GM10847 (cell line): ENCODE data around the gene ZBTB20.

Experiments used
- POLR2A ChIP-seq: IDR thresholded peaks from 2 replicates; pipeline ENCODE4 v1.6.1; 2011; ENCODE audit not compliant: insufficient read length; ENCODE audit errors: extremely low read depth

Gene ZBTB20

DNA sequence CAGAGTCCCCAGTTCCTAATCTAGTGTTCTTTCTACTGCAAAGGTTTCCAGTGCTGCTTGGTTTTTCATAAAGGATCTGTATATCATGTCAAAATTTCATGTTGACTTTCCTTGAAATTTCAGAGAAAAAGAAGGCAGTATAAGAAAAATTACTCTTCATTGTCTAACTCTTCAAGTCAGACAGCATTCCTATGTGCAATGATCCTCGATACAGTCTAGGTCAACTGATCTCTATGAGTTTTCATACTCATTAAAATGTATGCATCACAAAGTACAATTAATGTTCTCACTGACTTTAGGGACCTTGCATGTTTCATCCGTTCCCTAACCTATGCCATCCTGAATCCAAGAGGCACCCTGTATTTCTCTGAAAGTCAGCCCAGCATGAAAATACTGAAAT, 317.3 kb downstream of the ZBTB20 start:
- no peak for TF ChIP-seq POLR2A

DNA sequence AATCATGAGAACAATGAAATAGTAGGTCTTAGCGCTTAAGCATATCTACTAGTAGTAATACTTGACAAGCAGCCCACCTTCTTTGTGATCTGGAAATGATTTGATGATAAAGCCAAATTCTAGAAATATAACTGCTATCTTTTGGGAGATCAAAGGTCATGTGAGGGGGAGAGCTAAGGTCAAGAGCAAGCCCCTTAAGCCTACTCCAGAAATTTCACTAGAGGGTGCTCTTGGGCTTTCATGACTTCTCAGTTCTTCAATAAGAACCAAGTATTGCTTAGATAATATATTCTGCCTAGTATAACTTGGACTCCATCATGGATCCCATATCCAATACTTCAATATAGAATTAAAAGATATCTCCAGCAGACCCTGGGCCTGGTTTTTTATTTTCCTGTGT, 319.6 kb downstream of the ZBTB20 start:
- TF ChIP-seq POLR2A, result no peak

DNA sequence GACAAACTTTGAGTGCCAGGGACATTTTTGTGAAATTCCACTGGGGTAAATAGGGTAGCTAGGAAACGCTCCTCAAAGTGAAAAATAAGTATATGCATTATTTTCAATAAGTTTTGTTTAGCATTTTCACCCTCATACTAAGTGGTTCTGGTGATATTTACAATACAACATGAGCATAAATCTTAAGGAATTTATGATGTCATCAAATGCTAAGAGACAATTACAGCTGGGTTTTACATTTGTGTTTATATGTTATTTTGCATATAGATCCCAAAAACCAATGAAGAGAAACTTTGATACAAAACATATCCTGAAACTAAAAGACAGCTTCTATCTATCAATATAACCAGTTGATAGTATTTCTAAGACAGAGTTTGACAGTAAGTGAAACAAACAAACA, 323.1 kb downstream of the ZBTB20 start:
- TF ChIP-seq POLR2A, result no peak

DNA sequence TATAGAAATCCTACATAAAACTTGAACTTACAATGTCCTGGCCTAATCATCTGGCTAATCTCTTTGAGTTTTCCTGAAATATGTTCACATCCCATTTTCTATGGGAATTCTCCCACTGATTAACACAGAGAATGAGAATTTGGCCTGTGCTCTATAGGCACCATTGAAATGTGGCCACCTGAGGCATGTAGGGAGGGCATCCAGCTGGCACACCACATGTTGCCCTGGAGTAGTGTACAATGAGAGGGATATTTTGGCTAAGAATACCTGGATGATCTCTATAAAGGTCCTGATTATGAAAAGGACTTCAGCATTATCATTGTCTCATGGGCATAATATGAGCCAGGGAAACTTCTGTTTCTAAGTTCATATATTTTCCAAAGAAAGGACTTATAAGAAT, 324.0 kb downstream of the ZBTB20 start:
- TF ChIP-seq POLR2A, result no peak

DNA sequence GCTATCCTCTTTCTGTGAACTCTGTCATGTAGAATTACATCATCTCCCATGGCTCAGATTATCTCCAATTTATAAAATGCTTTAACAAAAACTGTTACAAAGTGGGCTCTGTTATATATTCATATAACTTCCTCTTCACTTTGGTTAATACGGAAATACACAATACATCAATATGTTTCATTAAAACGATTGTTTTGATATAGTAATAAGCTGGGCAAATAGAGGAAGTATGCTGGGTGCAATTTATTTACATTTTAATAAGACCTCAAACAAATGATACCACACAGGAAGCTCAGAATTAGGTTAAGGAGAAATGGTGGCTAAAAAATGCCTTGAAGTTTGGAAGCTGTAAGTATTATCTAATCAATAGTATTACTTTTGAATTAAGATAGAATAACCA, 331.0 kb downstream of the ZBTB20 start:
- TF ChIP-seq POLR2A, result no peak

DNA sequence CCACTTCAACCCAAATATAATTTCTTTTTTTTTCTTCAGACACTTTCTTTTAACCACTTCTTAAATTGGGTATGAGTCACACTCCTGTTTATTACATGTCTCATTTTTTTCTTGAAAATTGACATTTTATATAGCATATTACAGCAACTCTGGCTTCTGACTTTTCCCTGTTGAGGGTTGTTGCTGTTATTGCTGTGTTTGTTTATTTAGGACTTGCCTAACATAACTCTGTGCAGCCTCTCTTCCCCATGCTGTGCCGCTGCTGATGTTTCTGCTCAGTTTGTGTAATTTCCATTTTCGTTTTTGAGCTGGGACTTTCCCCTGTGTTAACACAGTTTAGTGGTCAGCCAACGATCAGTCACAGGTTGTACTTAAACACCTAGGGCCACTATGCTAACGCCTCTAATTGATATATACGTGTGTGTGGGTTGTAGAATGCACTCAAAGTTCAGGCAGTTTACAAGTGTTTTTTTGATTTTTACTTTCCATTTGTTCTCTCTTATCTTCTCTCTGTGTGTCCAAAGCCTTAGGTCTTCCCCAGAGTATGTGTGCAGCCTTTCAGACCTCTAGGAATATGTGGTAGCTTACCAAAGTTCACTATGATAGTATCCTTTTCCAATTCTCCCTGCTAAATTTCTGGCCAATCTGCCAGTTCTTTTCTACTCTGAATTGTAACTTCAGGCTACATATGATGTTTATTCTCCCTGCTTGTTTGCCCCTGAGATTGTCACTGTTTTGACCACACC, 337.2 kb downstream of the ZBTB20 start:
- no peak for TF ChIP-seq POLR2A

DNA sequence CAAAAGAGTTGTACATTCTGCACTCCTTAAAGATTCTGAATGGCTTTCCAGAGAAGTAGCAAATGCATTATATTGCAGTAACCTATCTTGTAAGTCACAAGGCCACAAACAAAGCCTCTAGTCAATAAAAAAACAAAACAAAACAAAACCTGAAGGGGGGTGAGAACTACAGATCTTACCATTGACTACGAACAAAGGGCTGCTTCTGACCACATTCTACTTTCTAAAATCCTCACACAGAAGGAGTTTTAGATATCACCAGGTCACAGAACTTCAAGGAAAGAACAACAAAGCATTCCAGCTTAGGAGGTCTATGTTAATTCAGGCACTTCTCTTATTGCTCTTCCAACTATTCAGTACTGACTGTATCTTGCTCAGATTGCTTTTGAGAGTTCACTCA, 343.0 kb downstream of the ZBTB20 start:
- TF ChIP-seq POLR2A, result no peak

DNA sequence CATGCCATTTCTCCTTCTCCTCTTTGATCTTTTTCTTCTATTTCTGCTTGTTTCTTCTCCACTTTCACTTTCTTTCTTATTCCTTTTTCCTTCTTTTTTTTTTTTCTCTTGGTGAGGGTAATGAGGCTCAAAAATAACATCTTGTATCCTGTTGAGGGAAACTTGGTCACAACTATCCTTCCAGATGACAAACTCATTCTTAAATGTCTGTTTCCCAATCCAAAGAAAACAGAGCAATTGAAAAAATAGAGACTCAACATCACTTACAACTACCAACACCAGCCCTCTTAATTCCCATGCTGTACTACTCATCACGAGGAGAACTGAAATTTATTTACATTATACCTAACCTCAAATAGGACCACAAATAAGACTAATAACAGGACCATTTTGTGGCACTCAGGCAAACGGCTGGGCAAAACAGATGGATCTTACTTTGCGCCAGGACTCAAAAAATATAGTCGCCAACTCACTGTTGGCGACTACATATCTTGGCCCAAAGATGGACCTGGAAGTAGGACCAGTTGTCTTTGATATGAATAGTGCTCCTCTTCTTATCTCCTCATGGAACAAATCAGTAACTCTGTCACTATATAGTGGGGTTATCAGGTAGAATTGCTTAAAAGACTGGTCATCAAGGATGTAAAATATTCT, 343.9 kb downstream of the ZBTB20 start:
- no peak for TF ChIP-seq POLR2A

DNA sequence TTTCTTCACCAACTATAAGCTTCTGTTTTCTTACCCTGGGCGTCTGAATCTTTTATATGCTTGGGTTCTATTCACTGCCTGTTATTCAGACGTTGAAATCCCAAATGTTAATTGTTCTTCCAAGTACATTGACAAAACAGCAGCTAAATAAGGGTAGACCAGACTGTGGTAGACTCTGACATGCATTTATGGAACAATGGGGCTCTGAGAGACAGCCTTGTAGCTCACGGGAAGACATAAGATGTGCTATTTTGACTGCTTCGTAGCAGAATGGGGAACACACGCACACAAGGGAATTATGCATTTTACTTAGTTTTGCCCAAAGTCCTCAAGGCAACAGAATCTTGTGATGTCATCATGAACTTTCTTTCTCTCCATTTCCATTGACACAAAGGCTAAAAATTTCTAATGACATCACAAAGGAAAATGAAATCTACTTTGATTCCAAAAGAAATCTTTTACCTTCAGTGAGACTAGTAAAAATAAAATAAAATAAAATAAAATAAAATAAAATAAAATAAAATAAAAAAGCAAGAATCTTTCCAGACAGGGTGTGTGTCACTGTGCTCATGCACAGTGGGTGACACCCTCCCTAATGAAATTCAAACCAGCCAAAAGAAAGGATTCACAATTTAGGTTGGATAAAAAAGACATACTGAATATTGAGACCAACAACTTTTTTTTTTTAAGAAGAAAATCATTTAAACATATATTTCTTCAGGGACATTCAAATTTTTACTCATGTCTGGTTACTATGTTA, 346.6 kb downstream of the ZBTB20 start:
- no peak for TF ChIP-seq POLR2A

DNA sequence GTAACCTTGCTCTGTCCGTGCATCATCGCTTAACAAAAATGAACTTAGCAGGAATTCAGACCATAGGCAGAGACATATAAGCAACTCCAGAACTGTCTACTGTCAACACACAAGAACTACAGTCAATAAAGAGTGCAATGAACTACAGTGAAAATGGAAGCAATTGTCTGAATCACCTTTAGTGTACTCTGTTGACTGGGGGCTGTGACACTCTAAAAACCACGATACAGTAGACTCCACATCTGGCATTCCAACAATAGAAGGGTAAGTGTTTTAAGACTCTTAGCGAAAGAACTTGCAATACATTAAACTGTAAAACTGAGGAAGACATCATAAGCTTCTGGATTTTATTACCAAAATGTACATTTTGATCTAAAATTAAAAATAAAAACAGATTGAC, 347.3 kb downstream of the ZBTB20 start:
- no peak for TF ChIP-seq POLR2A

DNA sequence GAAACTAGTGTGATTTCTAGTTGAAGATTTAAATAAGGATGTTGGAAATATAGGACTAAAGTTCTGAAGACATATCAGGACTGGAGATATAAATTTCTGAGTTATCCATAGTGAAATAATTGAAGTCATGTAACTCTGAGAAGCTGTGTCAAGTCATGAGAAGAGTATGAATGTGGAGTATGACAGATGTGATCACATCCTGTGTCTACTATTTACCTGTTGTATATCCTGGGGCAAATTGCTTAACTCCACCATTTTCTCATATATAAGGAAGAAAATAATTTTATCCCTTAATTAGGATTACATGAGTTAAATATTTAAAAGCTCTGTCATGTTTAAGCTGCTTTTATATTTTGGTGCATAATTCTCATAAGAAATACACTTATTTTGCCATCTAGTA, 350.3 kb downstream of the ZBTB20 start:
- TF ChIP-seq POLR2A, result no peak

DNA sequence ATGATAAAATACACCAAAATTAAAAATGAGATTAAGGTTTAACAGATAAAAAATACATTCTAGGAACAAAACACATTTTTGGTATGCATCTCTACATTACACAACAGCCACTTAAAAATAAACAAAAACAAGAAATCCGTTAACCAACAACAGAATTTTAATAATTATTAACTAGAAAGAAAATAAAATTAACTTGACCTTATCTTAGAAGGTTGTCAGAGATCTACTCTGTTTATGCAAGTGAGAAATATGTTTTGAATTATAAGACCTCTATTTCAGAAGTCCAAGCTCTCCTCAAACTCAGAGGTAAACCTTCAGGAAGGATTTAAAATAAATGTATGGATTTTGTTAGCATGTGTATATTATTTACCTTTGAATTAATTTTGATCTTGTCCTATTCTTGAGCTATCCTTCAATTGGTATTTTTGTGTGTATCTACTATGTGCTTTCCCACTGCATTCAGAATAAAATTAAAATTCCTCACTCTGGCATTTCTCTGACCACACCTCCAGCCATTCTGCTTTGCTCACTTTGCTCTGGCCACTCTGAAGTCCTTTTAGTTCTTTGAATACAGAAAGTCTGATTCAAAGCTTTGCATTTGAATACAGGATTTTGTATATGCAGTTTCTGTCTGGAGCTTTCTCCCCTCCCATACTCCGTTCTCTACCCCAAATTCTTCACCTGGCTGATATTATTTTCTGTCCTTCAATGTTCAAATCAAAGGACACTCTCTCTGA, 352.0 kb downstream of the ZBTB20 start:
- TF ChIP-seq POLR2A, result no peak

DNA sequence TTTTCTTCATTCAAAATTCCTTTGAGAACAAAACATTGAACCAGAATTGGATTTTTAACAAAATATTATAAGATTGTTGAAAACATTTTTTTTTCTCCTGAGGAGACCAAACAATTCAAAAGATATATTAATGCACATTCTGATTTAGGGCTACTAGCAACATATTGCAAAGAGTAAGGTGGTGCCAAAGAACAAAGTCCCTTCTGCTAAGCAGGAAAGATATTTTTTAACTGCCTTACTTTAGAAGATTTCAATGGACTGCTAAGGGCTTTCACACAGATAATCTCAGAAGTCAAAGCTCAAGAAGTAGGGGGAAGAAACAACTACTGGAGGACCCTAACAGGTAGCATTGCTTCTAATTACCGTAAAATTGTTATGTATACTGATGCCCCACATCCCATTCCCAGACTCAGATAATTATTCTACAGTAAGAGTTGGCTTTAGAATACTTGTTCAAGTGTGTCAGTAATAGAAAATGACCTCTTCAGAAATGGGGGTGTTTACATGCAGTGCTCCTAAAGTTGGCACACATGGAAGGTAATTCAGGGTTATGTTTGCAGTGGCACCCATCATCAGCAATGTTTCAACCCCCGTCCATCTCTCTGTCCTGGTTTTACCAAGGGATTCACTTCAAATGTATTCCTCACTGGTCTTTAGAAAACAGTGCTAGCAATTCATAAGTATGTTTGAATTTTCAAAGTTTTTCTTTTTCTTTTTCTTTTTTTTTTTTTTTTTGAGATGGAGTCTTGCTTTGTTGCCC, 354.7 kb downstream of the ZBTB20 start:
- TF ChIP-seq POLR2A, result no peak

DNA sequence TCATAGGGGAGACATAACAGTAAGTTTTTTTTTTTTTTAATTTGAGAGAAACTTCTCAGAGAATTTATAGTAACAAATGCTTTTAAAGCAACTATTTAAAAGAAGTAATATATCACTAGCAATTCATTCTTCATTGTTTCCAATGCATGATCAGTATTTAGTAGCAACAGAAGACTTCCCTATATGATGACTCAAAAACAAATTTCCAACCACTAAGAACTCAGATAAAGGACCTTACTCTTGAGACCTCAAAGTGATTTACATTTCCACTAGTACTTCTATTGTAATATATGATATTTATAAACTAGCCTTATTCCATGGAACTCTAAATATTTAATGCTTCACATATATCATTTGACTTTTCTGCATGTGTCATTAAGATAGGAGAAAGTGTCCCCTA, 356.3 kb downstream of the ZBTB20 start:
- TF ChIP-seq POLR2A, result no peak

DNA sequence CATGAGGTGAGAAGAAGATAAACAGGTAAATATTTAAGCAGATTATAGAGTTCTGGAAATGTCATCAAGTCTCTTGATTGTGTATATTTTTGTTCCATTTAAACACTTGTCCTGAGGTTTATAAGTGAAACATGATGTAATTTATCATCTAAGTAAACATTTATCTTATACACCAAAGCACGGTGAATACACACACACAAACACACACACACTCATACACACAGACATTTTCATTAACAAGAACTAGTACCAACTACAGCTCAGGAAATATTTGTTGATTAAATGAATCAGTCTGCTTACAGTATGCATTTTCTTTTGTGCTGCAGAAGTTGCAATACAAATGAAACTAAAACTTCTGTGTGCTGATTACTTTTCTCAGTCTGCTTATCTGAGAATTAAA, 357.3 kb downstream of the ZBTB20 start:
- TF ChIP-seq POLR2A, result no peak
